Thoracic aorta (tissue), 2 donors: Measurements from ENCODE around the gene SLC5A5. TPM values are rescaled to one million over a fixed set of nuclear protein-coding genes. Genes with fewer than 3 reads are reported as not detected.

Experiments used
- ATAC-seq: fragments of 150-250 bp; one replicate; pipeline ENCODE4 v1.8.0; 2017; ENCODE audit warnings: low read depth; ENCODE audit not compliant: insufficient number of reproducible peaks, low FRiP score
- DNase-seq: peaks from one replicate; pipeline ENCODE4 v3.0.0-alpha.2; 2020; ENCODE audit warnings: low spot score
- H3K27ac ChIP-seq, 2 donors: fragments of 200-600 bp; sonication (generic); 1 replicate in 1 of 2; 2 replicates in 1 of 2; pipeline ENCODE4 v1.5.1; 2016; ENCODE audit warnings: mild to moderate bottlenecking in 2 of 2, moderate library complexity in 2 of 2
- H3K27me3 ChIP-seq: fragments of 200-600 bp; sonication (generic); replicated peaks from 2 replicates; pipeline ENCODE4 v1.6.0; 2016; ENCODE audit warnings: mild to moderate bottlenecking; ENCODE audit not compliant: insufficient read depth
- H3K36me3 ChIP-seq: fragments of 200-600 bp; sonication (generic); one replicate; pipeline ENCODE4 v1.5.1; 2016
- H3K4me1 ChIP-seq, 2 donors: fragments of 200-600 bp; sonication (generic); 1 replicate in 1 of 2; 2 replicates in 1 of 2; pipeline versions ENCODE4 v1.5.1 to v1.6.0; 2016; ENCODE audit warnings: low read depth in 2 of 2, mild to moderate bottlenecking in 1 of 2; ENCODE audit not compliant: control insufficient read depth in 1 of 2
- H3K4me3 ChIP-seq: fragments of 200-600 bp; sonication (generic); 2 replicates; pipeline ENCODE4 v1.5.1; 2016; ENCODE audit warnings: mild to moderate bottlenecking
- H3K9me3 ChIP-seq: fragments of 200-600 bp; sonication (generic); 2 replicates; pipeline ENCODE4 v1.5.1; 2016
- total RNA-seq, 2 donors: library from RNA; depleted of rRNA; stranded (reverse); fragments of >200 nt; gene quantifications; one replicate each; pipeline versions ENCODE4 v1.1.0 to v1.2.3, GENCODE V29; 2016
- TF ChIP-seq, protein P1 (sequence below): fragments of 200-600 bp; sonication (generic); IDR thresholded peaks from one replicate; pipeline ENCODE4 v1.5.1; 2019; ENCODE audit warnings: antibody characterized with exemption

Gene SLC5A5
- total RNA-seq, 2 donors from 2014 or later, result not detected

DNA sequence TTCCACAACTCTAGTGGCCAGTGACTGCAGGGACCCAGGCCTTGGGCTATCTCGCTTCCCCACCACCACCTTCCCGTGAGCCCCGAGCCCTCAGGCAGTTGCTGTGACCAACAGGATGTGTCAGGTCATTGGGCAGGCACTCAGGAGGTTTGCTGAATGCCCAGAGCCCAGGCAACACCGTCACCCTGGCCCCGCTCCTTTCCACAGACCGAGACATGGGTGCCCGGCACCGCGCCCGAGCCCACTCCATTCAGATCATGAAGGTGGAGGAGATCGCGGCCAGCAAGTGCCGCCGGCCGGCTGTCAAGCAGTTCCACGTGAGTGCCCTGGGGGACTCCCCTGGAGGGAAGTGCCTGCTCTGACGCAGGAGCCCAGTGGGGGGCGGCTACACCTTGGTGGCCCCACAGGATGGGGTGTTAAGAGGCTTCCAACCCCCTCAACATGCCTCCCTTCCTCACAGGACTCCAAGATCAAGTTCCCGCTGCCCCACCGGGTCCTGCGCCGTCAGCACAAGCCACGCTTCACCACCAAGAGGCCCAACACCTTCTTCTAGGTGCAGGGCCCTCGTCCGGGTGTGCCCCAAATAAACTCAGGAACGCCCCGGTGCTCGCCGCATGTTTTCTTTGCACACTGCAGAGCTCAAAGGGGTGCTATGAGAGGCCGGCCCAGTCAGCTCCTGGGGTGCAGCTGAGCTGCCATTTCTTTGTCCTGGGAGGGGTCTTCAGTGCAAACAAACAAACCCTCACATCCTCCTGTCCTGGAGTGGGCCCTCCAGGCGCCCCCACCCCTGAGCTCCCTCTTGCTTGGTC lies 8.8 kb upstream of the SLC5A5 start:
- TF ChIP-seq, protein P1, sequence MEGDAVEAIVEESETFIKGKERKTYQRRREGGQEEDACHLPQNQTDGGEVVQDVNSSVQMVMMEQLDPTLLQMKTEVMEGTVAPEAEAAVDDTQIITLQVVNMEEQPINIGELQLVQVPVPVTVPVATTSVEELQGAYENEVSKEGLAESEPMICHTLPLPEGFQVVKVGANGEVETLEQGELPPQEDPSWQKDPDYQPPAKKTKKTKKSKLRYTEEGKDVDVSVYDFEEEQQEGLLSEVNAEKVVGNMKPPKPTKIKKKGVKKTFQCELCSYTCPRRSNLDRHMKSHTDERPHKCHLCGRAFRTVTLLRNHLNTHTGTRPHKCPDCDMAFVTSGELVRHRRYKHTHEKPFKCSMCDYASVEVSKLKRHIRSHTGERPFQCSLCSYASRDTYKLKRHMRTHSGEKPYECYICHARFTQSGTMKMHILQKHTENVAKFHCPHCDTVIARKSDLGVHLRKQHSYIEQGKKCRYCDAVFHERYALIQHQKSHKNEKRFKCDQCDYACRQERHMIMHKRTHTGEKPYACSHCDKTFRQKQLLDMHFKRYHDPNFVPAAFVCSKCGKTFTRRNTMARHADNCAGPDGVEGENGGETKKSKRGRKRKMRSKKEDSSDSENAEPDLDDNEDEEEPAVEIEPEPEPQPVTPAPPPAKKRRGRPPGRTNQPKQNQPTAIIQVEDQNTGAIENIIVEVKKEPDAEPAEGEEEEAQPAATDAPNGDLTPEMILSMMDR, result no peak

DNA sequence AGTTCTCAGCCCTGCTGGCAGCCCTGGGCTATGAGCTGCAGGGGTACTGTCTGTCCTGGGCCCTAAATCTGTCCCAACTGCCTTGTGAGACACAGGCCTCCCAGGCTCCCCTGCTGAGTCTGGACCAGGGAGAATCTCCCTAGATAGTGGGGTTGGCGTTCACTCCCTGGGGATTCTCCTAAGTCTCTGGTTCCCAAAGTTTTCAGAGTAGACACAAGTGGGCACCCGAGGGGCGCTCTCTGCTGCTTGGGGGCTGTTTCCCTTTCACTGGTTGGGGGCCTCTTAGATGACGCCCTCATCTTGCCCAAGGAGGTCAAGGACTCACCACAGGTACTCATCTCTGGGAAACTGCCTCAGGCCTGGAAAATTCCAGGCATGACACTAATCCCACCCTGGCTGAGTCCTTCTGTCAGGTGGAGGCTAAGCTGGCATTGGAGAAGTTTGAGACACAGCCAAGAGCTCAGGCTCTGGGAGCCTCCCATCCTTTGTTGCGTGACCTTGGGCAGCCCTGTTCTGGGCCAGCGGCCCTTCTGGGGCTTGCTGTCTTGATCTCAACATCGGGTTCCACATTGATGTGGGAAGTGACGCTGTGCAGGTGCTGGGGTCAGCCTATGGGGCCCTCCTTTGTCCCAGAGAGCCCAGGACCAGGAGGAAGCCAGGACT lies 8.1 kb upstream of the SLC5A5 start:
- no peaks in the 10 kb centered on the region for H3K9me3 ChIP-seq
- no peak overlapping the region for H3K27ac ChIP-seq
- ATAC-seq (no peak), DNase-seq (no peak)
- peaks cover 34% of the 10 kb centered on the region for H3K36me3 ChIP-seq
- no peak overlapping the region for H3K4me3 ChIP-seq
- no peaks in the 10 kb centered on the region for H3K27me3 ChIP-seq
- TF ChIP-seq, protein P1, result no peak
- H3K4me1 ChIP-seq, result peaks cover 11 to 23% of the 10 kb centered on the region in 2 donors

More for the DNA sequence above, 8.8 kb upstream of the SLC5A5 start:
- Histone ChIP-seq H3K9me3 (no peaks in the 10 kb centered on the region), H3K36me3 (peaks cover 34% of the 10 kb centered on the region), H3K27ac (no peak overlapping the region), H3K4me3 (no peak overlapping the region), H3K4me1 (peaks cover 11 to 23% of the 10 kb centered on the region in 2 donors), H3K27me3 (no peaks in the 10 kb centered on the region)
- DNase-seq (no peak), ATAC-seq (no peak)

DNA sequence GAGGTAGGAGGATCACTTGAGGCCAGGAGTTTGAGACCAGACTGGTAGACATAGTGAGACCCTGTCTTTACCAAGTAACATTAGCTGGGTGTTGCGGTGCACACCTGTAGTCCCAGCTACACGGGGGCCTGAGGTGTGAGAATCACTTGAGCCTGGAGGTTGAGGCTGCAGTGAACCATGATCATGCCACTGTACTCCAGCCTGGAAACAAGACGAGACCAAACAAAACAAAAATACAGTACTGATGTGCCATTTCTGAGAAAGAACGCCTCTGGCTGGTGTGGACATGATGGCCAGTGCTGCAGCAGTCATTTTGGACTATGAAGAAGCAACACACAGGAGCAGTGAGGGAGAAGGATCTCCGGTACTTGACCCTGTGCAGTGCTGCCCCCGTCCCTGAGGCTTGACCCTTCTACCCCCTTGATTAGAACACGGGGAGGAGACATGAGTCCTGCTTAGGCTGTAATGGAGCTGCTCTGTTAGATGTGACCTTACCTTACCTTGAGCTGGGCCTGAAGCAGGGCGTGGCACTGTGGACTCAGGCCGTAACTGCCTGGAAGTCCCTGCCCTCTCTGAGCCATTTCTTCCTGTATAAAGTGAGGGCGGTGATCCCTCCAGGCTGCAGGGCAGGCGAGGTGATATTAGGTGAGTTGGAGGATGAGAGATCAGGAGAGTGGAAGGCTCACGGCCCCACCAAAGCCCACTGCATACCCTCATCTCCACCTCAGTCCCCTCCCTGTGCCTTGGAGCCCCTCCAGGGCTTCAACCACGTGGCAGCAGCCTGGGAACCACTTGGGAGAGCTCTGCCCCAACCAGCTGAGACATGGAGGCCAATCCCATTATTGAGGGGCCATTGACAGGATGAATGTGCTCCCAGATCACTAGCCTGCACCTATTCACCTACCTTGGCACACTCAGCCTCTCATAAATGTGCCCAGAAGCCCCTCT lies 6.1 kb upstream of the SLC5A5 start:
- DNase-seq, result no peak
- H3K9me3 ChIP-seq, result no peaks in the 10 kb centered on the region
- H3K36me3 ChIP-seq, result peaks cover 34% of the 10 kb centered on the region
- no peak for ATAC-seq
- H3K27me3 ChIP-seq, result no peaks in the 10 kb centered on the region
- H3K4me3 ChIP-seq, result no peak overlapping the region
- H3K27ac ChIP-seq, result no peak overlapping the region
- H3K4me1 ChIP-seq, result peaks cover 9 to 14% of the 10 kb centered on the region in 2 donors
- TF ChIP-seq, protein P1, result no peak

DNA sequence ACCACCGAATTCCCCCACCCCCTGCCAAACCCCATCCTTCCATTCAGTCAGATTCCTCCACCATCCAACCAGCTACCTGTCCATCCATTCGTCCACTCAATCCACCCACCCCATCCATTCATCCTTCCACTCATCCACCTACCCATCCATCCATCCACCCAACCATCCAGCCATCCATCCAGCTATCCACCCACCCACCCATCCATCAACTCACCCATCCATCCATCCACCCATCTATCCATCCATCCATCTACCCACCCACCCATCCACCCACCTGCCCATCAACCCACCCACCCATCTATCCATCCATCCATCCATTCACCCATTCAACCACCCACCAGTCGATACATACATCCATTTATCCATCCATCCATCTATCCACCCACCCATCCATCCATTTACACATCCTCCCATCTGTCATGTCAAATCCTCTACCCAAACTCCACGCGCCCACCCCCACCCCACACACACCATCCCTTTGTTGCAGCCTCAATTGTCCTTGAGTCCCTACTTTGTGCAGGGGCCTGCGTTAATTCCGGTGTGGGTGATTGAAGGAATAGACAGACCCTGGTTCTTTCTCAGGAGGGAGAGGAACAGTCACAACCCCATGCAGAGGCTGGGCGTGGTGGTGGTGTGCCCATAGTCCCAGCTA lies 5.3 kb upstream of the SLC5A5 start:
- Histone ChIP-seq H3K27ac (no peak overlapping the region), H3K9me3 (no peaks in the 10 kb centered on the region), H3K4me3 (no peak overlapping the region), H3K4me1 (peaks cover under 1 to 6% of the 10 kb centered on the region in 2 donors), H3K36me3 (peaks cover 33% of the 10 kb centered on the region), H3K27me3 (no peaks in the 10 kb centered on the region)
- DNase-seq, result no peak
- ATAC-seq, result no peak
- TF ChIP-seq, protein P1, result no peak
